ENCODE data around the gene NTSR2. TPM values are rescaled to one million over a fixed set of nuclear protein-coding genes. Genes with fewer than 3 reads are reported as not detected.
A peak's percentile ranks its signal among the peaks of the same experiment; 100 is the strongest.

The NTSR2 gene
- total and polyA plus RNA-seq, 10 of the 15 experiments (the other 5 are each of a cell fraction or from before 2014, with no cell fraction given) = not detected

DNA sequence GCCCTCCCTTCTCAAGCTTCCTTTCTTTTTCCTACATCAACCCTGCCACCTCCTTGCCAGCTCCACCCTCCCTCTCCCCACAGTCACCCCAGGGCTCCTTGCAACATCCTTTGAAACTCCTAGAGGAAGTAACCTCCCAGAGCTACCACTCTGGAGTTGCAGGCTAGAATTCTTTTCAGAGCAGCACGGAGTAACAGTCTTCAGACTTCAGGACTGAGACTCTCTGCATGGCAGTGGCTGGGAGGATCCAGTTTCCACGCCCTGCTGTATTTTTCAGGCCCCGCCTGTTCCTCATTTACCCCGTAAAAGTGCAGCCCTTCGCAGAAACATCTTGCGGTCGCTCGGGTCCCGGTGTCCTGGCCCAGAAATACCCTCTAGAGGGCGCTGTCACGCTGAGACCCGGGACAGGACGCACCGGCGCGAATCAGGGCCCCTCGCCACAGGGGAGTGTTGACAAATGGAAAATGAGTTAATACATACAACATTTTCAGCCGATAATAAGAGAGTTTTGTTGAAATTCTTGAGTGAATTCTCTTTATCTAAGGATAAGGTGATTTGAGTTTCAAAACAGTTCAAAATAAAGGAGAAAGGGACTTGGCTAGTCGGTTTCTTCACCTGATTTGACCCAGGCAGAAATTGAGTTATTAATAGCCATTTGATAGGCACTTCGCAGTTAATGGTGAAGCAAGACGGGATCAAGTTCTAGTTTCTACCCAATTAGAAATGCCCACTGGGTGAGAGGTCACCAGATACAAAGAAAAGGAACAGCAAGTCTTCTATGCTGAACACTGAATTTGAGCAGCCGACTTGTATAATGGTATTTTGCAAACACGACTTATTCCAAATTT, 18.5 kb upstream of the NTSR2 start (continued):
- TF ChIP-seq, protein P1, sequence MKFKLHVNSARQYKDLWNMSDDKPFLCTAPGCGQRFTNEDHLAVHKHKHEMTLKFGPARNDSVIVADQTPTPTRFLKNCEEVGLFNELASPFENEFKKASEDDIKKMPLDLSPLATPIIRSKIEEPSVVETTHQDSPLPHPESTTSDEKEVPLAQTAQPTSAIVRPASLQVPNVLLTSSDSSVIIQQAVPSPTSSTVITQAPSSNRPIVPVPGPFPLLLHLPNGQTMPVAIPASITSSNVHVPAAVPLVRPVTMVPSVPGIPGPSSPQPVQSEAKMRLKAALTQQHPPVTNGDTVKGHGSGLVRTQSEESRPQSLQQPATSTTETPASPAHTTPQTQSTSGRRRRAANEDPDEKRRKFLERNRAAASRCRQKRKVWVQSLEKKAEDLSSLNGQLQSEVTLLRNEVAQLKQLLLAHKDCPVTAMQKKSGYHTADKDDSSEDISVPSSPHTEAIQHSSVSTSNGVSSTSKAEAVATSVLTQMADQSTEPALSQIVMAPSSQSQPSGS (IDR thresholded peaks at IDR 0.05; ENCODE audit: low read length) = no peak
- TF ChIP-seq CREB1 (IDR thresholded peaks at IDR 0.05; ENCODE audit: low read depth) (no peak), FOXM1 (IDR thresholded peaks at IDR 0.05; ENCODE audit: low read depth, low read length) (no peak), ZNF622 (IDR thresholded peaks at IDR 0.05) (no peak), NBN (IDR thresholded peaks at IDR 0.05) (peak; percentile 33; the same call in 1 of the 2 replicates), ZNF24 (IDR thresholded peaks at IDR 0.05) (no peak), RUNX3 (IDR thresholded peaks at IDR 0.05; ENCODE audit: low read length) (peak; percentile 79), SRF (IDR thresholded peaks at IDR 0.05; ENCODE audit: low read depth in 2 of 2, low read length in 2 of 2) (no peak), BRCA1 (IDR thresholded peaks at IDR 0.05; ENCODE audit: low read depth, low read length) (no peak), KDM1A (IDR thresholded peaks at IDR 0.05; ENCODE audit: borderline replicate concordance) (no peak), KLF5 (IDR thresholded peaks at IDR 0.05; ENCODE audit: partially characterized antibody) (no peak), SPI1 (IDR thresholded peaks at IDR 0.05; ENCODE audit: borderline replicate concordance, insufficient read depth, low read depth, low read length) (peak; percentile 81), HDAC2 (IDR thresholded peaks at IDR 0.05) (no peak), RELA (IDR thresholded peaks at IDR 0.05; ENCODE audit: borderline replicate concordance, partially characterized antibody) (no peak), RFX5 (IDR thresholded peaks at IDR 0.05; ENCODE audit: low read depth, low read length) (no peak), RCOR1 (conservative IDR thresholded peaks at IDR 0.05; ENCODE audit: low read depth, low read length) (no peak), NFYA (IDR thresholded peaks at IDR 0.05; ENCODE audit: borderline replicate concordance, low read depth, low read length) (no peak), YY1 (IDR thresholded peaks at IDR 0.05; ENCODE audit: low read depth, low read length) (no peak; the same call in 1 of the 2 replicates), IKZF1 (conservative IDR thresholded peaks at IDR 0.05) (0 out of 2 replicates have a peak, but pooled peaks have one; percentile 8), EGR1 (IDR thresholded peaks at IDR 0.05; ENCODE audit: borderline replicate concordance in 1 of 2, low read depth in 2 of 2, low read length in 2 of 2) (no peak), RB1 (IDR thresholded peaks at IDR 0.05; ENCODE audit: borderline replicate concordance) (peak; percentile 34; the same call in 1 of the 2 replicates), SREBF2 (IDR thresholded peaks at IDR 0.05; ENCODE audit: low read length) (no peak)
- TF ChIP-seq, protein P2, sequence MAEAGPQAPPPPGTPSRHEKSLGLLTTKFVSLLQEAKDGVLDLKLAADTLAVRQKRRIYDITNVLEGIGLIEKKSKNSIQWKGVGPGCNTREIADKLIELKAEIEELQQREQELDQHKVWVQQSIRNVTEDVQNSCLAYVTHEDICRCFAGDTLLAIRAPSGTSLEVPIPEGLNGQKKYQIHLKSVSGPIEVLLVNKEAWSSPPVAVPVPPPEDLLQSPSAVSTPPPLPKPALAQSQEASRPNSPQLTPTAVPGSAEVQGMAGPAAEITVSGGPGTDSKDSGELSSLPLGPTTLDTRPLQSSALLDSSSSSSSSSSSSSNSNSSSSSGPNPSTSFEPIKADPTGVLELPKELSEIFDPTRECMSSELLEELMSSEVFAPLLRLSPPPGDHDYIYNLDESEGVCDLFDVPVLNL (IDR thresholded peaks at IDR 0.05; ENCODE audit: low read depth, low read length) = no peak
- TF ChIP-seq, protein P3, sequence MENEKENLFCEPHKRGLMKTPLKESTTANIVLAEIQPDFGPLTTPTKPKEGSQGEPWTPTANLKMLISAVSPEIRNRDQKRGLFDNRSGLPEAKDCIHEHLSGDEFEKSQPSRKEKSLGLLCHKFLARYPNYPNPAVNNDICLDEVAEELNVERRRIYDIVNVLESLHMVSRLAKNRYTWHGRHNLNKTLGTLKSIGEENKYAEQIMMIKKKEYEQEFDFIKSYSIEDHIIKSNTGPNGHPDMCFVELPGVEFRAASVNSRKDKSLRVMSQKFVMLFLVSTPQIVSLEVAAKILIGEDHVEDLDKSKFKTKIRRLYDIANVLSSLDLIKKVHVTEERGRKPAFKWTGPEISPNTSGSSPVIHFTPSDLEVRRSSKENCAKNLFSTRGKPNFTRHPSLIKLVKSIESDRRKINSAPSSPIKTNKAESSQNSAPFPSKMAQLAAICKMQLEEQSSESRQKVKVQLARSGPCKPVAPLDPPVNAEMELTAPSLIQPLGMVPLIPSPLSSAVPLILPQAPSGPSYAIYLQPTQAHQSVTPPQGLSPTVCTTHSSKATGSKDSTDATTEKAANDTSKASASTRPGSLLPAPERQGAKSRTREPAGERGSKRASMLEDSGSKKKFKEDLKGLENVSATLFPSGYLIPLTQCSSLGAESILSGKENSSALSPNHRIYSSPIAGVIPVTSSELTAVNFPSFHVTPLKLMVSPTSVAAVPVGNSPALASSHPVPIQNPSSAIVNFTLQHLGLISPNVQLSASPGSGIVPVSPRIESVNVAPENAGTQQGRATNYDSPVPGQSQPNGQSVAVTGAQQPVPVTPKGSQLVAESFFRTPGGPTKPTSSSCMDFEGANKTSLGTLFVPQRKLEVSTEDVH (IDR thresholded peaks at IDR 0.05; ENCODE audit: low read depth, partially characterized antibody) = no peak
- TF ChIP-seq, protein P4, sequence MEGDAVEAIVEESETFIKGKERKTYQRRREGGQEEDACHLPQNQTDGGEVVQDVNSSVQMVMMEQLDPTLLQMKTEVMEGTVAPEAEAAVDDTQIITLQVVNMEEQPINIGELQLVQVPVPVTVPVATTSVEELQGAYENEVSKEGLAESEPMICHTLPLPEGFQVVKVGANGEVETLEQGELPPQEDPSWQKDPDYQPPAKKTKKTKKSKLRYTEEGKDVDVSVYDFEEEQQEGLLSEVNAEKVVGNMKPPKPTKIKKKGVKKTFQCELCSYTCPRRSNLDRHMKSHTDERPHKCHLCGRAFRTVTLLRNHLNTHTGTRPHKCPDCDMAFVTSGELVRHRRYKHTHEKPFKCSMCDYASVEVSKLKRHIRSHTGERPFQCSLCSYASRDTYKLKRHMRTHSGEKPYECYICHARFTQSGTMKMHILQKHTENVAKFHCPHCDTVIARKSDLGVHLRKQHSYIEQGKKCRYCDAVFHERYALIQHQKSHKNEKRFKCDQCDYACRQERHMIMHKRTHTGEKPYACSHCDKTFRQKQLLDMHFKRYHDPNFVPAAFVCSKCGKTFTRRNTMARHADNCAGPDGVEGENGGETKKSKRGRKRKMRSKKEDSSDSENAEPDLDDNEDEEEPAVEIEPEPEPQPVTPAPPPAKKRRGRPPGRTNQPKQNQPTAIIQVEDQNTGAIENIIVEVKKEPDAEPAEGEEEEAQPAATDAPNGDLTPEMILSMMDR (IDR thresholded peaks at IDR 0.05 in 2 of 3, conservative IDR thresholded peaks at IDR 0.05 in 1 of 3; ENCODE audit: control insufficient read depth in 2 of 3, extremely low read depth in 1 of 3, insufficient read depth in 1 of 3, low read depth in 3 of 3, low read length in 3 of 3) = peak; percentile 71 to 87 (median 82)
